ENCODE measurements around the gene GPR107.

GPR107 gene

DNA sequence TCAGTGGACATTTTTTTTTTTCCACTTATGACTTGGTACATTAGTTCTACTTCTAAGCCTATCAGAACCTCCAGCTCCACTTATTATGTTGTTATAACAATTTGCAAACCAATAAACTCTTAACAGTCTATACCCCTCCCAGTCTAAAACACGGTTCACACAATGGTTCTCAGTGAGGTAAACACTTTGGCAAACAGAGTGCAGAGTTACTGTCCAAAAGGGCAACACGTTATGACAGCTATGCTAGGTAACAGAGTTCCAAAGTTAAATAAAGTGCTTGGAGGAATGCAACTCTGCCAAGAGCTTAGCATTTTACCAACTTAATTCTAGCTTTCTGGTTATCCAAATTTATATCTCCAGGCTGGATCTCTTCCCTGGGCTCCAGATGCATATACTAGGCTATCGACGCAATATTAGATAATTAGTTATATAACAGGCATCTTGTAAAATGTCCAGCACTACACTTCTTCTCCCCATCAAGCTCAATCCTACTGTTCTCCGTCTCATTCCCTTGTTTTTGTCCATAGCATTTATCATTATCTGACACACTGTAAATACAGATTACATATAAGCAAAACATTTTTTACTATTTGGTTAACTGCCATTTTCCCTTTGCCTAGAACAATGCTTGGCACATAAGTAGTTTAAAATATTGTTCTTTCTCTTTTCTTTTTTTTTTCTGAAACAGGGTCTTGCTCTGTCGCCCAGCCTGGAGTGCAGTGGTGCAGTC, 25.0 kb upstream of the GPR107 start:
- DNase-seq: no peak

GRCh38 chr9:130029223-130029973, 24.3 kb upstream of the GPR107 start:
- DNase-seq: no peak

DNA sequence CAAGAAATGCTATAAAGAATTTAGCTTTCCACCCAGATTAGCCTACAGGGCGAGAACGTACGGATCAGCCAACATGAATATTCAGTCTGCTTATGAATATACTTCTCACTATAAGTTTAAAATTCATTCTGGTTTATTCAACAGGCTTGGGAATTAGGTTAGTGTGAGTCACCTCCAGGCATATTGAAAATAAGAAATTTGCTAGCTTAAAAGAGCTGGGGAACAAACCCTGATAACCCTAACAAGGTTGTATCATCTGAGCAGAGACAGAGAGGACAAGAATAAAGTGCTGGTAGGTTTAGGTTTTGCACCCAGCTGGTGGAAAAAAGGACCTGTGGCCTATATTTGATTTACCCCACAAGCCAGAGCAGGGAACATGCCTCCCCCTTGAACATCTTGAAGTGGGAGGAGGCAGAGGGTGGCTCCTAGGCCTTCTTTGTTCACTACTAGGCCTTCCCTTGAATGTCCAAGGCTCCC, 23.0 kb upstream of the GPR107 start:
- DNase-seq: no peak

DNA sequence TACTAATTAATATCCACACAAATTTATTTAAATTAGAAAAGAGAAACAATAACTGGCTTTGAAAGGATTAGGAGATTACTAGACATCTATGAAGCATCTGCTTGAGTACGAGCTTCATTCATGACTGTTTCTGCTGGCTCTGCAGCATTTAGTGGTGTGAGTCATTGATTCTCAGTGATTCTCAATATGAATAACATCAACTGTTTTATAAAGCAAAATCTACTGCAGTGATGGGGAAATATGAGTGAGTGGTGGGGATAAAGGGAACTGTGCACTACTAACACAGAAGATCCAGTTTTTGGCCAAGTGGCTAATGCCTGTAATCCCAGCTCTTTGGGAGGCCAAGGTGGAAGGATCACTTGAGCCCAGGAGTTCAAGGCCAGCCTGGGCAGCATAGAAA, 19.1 kb upstream of the GPR107 start:
- peak; percentile 50 for DNase-seq

- DNase-seq: peak; percentile 10
Measured at GRCh38 chr9:130036099-130036498, 17.6 kb upstream of the GPR107 start.

DNA sequence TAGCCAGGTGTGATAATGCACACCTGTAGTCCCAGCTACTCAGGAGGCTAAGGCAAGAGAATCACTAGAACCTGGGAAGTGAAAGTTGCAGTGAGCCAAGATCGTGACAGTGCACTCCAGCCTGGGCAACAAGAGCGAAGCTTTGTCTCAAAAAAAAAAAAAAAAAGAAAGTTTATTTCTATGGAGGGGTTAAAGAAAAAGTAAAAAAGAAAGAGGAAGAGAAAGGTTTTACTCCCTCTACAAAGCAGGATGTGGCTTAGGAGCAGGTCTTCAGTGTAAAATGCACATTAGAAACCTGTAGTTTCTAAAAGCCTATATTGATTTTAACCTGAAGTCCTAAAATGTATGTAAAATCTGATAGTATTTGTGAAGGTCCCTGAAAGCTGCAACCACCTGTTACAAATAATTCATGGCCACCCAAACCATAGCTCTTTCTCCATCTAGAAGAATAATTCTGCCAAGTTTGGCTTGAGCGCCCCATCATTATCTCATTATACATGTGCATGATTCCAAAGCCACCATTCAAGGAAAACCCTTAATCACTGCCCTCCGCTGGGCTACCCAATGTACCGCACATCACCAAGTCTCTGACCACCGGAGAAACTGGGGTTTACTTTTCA, 14.1 kb upstream of the GPR107 start:
- no peak for DNase-seq

- DNase-seq: no peak
Measured at GRCh38 chr9:130040984-130041647, 12.6 kb upstream of the GPR107 start.

- DNase-seq: no peak
Measured at GRCh38 chr9:130041648-130042405, 11.9 kb upstream of the GPR107 start.

GRCh38 chr9:130042406-130042884, 11.3 kb upstream of the GPR107 start:
- no peak for DNase-seq

DNA sequence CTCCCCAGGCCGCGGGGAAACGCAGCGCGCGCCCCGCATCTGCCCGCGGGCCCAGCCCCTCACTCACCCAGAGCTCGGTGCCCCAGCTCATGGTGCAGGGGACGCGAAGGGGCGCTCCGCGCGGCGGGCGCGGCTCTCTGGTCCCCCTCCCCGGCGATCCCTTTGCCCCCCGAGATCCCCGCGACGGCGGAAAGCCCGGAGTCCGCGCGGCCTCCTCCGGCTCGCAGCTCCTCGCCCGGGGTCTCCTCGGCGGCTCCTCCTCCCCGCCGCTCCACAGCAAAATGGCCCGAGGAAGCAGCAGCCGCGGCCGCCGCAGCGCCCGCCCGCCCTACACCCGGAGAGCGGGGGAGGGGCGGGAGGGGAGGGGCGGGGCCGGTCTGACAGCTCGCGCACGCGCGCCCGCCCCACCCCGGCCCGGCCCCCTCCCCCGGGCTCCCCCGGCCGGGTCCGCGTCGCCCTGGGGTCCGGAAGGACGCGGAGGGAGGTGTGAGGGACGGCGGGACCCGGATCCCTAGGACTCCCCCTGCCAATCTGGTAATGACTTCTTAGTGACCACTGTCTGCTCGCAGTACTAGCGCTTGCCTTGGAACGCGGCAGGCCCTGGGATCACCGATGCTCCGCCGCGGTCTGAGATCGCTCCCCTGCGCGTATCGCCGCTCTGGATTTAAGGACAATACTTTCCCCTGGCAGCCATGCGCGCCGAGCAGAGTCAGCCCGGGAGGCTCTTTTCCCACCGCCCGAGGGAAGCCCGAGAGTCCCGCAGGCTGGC, 10.6 kb upstream of the GPR107 start, which contains the start of gene FNBP1:
Gene FNBP1, minus strand, starts transcription at position 305 of the 769 bp plus-strand sequence. Its CDS starts 214 bp downstream, at position 91.
- DNase-seq: peak; percentile 61

DNA sequence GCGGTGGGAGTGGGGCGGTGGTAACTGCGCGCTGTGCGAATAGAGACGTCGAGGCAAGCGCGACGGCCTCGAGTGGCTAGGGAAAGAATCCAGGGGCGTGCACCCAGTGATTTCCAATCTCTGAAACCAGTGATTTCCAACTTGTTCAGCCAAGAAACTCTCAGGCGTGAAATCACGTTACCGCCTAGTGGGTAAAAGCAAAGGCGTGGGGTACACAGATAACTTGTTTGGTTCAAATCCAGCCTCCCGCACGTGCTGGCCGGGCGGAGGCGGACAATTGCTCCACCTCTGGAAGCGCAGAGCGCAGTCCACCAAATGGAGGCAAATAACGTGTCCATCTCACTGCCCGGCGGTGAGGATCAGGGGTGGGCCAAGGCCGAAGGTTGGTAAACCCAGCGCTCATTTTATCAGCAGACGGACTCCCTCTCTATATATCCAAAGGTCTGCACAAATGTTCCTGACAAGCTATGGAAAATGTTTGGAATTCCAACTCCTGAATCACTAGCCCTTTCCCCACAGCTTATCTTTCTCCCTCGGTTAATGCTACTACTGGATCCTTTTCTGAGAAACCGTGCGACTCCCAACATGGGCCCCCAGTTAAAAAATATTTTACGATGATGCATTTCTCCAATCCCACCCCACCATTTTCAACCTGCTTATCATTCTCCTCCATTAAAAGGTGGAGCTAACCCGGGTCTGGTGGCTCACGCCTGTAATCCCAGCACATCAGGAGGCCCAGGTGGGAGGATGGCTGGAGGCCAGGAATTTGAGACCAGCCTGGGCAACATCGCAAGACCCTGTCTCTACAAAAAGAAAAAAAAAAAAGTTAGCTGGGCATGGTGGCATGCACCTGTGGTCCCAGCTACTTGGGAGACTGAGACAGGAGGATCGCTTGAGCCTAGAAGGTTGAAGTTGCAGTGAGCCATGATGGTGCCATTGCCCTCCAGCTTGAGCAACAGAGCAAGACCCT, 9.8 kb upstream of the GPR107 start:
- peak; percentile 89 for DNase-seq

DNA sequence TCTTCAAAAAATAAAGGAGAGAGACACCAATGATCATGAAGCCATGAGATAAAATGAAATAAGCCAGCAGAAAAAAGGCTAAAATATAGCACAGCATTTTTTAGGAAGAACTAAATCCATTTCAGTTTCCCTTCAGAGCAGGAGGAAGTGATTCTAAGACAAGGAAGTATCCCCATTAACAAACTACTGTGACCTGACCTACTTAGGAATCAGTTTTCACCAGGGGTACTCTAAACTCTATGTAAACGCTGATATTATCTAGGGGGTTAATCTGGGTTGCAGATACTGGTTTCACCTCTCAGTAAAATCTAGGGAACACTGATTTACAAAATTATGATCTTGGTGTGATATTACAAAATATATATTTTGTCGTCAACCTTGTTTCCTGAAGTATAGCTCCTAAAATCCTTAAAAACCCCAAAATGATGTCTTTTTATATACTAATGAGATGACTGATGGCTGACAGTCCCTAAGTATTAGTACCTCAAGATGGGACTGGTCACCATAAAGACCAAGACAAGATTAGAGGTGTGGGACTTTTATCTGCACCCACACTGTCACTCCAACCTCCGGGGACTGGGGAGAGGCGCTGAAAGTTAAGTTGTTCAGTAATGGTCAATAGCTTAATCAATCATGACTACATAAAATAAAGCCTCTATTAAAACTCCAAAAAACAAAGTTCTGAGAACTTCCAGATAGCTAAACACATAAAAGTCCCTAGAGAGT, 7.8 kb upstream of the GPR107 start:
- no peak for DNase-seq

- DNase-seq: no peak
Measured at GRCh38 chr9:130049431-130050210, 4.1 kb upstream of the GPR107 start.

DNA sequence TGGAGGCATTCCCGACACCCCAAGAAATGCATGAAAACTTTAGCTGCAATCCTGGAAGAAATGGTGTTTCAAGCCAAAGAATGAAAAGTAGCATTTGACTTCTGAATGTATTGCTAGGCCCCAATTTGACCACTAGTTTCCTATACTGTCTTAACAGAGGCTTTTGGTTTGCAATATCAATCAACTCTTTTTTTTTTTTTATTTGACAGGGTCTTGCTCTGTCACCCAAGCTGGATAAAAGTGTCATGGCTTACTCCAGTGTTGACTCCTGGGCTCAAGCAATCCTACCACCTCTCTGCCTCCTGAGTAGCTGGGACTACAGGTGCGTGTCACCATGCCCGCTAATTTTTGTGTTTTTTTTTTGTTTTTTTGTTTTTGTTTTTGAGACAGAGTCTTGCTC, 3.2 kb upstream of the GPR107 start:
- DNase-seq: no peak

GRCh38 chr9:130051855-130052254, 1.9 kb upstream of the GPR107 start:
- no peak for DNase-seq

GRCh38 chr9:130053109-130053503, 600 bp upstream of the GPR107 start:
- no peak for DNase-seq

DNA sequence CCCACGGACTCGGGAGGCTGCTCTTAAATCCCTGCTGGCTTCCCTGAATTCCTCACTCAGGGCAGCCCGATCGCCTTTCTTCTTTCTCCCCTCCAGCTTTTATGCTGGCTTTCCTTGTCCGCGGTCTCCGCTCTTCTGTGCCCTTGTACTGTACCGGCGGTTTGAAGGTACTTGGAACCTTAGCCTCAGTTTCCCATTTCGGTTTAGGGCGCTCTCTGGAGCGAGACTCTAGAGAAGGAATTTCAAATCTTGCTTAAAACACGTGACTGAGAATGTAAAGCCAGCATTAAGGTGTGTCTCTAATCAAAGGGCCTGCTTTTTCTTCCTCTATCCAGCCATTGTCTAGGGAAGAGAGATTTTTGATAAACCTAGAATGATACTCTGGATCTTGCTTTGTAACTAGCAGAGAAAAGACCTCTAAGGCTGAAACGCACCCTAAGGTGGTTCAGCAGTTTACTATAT, 650 bp downstream of the GPR107 start:
- no peak for DNase-seq

GRCh38 chr9:130054820-130055219, 1.1 kb downstream of the GPR107 start:
- DNase-seq: no peak

DNA sequence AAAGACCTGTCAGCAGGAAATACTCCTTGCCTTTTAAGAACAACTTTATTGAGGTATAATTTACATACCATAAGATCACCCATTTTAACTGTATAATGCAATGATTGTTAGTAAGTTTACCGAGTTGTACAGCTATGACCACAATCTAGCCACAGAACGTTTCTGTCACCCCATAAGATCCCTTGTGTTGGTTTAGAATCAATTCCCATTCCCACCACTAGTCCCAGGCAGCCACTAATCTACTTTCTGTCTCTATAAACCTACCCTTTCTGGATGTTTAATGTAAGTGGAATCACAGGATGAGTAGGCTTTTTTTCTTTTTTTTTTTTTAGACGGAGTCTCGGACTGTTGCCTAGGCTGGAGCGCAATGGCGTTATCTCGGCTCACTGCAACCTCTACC, 4.4 kb downstream of the GPR107 start:
- no peak for DNase-seq
